Activated naive CD4-positive, alpha-beta T cell treated with anti-CD3 and anti-CD28 coated beads, Interleukin-2, amount 50 U/mL, for 24 hours (primary cell): ENCODE data around the gene SELENOO.

Source experiments
- H3K27ac Mint-ChIP-seq: one replicate; pipeline ENCODE4 v1.8.0; 2021; ENCODE audit warnings: mild to moderate bottlenecking, mixed read lengths
- H3K27me3 Mint-ChIP-seq: one replicate; pipeline ENCODE4 v1.8.0; 2021; ENCODE audit warnings: mixed read lengths
- H3K36me3 Mint-ChIP-seq: one replicate; pipeline ENCODE4 v1.8.0; 2021; ENCODE audit warnings: mixed read lengths
- H3K4me1 Mint-ChIP-seq: one replicate; pipeline ENCODE4 v1.8.0; 2021; ENCODE audit warnings: mixed read lengths
- H3K4me3 Mint-ChIP-seq: one replicate; pipeline ENCODE4 v1.8.0; 2021; ENCODE audit warnings: mild to moderate bottlenecking, mixed read lengths
- H3K9me3 Mint-ChIP-seq: one replicate; pipeline ENCODE4 v1.8.0; 2021; ENCODE audit warnings: mixed read lengths

The SELENOO gene

GRCh38 chr22:50213263-50213662 lies 12.5 kb downstream of the SELENOO start:
- Mint-ChIP-seq H3K27ac (peak overlapping the region; percentile 55), H3K9me3 (no peaks in the 10 kb centered on the region), H3K4me3 (no peak overlapping the region), H3K27me3 (no peaks in the 10 kb centered on the region), H3K4me1 (peaks cover 25% of the 10 kb centered on the region), H3K36me3 (peaks cover 8% of the 10 kb centered on the region)

GRCh38 chr22:50215297-50216054 lies 14.7 kb downstream of the SELENOO start:
- H3K36me3 Mint-ChIP-seq: peaks cover 6% of the 10 kb centered on the region
- no peak overlapping the region for H3K4me3 Mint-ChIP-seq
- H3K27ac Mint-ChIP-seq: no peak overlapping the region
- no peaks in the 10 kb centered on the region for H3K27me3 Mint-ChIP-seq
- H3K9me3 Mint-ChIP-seq: no peaks in the 10 kb centered on the region
- H3K4me1 Mint-ChIP-seq: peaks cover 20% of the 10 kb centered on the region

- Mint-ChIP-seq H3K27me3 (no peaks in the 10 kb centered on the region), H3K9me3 (no peaks in the 10 kb centered on the region), H3K27ac (no peak overlapping the region), H3K4me1 (peaks cover 20% of the 10 kb centered on the region), H3K4me3 (no peak overlapping the region), H3K36me3 (peaks cover 6% of the 10 kb centered on the region)
Measured at GRCh38 chr22:50216055-50216683, 15.4 kb downstream of the SELENOO start.

DNA sequence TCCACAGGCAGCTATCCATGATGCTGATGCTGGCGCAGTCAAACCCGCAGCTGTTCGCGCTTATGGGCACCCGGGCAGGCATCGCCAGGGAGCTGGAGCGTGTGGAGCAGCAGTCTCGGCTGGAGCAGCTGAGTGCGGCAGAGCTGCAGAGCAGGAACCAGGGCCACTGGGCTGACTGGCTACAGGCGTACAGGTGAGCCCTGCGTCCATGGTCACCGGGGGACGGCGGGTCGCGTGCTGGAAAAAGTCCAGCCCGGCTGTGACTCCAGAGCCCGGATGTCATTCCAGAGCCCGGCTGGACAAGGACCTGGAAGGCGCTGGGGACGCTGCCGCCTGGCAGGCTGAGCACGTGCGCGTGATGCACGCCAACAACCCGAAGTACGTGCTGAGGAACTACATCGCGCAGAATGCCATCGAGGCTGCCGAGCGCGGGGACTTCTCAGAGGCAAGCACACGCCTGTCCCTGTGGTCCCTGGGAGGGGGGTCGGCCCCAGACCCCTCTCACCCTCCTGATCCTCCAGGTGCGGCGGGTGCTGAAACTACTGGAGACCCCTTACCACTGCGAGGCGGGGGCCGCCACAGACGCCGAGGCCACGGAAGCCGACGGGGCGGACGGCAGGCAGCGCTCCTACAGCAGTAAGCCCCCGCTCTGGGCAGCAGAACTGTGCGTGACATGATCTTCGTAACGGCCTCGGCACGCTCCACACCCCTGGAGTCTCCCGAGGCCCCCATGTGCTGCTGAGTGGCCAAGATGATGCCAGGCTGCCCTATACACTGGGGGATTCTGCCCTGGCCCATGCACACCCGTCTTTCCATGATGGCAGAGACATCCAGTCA lies 16.1 kb downstream of the SELENOO start:
- Mint-ChIP-seq H3K9me3 (no peaks in the 10 kb centered on the region), H3K27me3 (no peaks in the 10 kb centered on the region), H3K36me3 (peaks cover 6% of the 10 kb centered on the region), H3K27ac (no peak overlapping the region), H3K4me3 (no peak overlapping the region), H3K4me1 (peaks cover 20% of the 10 kb centered on the region)

DNA sequence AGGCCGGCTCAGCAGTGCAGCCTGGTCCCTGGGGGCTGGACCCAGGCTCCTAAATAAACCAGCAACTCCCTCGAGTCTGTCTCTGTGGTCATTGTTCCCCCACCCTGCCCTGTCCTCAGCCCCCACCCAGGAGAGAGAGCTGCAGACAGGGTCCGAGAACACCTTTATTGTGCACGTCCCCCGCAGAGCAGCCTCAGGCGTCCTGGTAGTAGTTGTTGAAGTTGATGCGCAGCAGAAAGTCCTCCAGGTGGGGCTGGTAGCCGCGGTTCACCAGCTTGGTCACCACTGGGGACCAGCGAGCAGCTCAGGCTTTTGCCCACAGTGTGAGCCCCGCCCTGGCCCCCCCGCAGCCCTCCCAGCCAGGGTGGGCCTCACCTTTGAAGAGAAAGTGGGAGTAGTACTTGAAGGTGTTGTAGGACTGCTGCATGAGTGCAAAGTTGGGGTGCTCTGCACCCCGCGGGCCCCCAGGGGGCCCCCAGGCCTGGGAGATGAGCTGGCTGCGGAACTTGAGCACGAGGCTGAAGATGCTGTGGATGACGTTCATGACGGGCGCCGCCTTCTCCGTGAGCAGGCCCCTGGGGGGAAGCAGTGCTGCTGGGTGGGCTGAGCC lies 16.8 kb downstream of the SELENOO start:
- Mint-ChIP-seq H3K4me1 (peaks cover 18% of the 10 kb centered on the region), H3K36me3 (peaks cover 6% of the 10 kb centered on the region), H3K4me3 (no peak overlapping the region), H3K27me3 (no peaks in the 10 kb centered on the region), H3K9me3 (no peaks in the 10 kb centered on the region), H3K27ac (no peak overlapping the region)

- H3K9me3 Mint-ChIP-seq: no peaks in the 10 kb centered on the region
- H3K27ac Mint-ChIP-seq: no peak overlapping the region
- H3K27me3 Mint-ChIP-seq: no peaks in the 10 kb centered on the region
- no peak overlapping the region for H3K4me3 Mint-ChIP-seq
- peaks cover 3% of the 10 kb centered on the region for H3K36me3 Mint-ChIP-seq
- peaks cover 11% of the 10 kb centered on the region for H3K4me1 Mint-ChIP-seq
Measured at GRCh38 chr22:50218153-50218995, 17.6 kb downstream of the SELENOO start.

DNA sequence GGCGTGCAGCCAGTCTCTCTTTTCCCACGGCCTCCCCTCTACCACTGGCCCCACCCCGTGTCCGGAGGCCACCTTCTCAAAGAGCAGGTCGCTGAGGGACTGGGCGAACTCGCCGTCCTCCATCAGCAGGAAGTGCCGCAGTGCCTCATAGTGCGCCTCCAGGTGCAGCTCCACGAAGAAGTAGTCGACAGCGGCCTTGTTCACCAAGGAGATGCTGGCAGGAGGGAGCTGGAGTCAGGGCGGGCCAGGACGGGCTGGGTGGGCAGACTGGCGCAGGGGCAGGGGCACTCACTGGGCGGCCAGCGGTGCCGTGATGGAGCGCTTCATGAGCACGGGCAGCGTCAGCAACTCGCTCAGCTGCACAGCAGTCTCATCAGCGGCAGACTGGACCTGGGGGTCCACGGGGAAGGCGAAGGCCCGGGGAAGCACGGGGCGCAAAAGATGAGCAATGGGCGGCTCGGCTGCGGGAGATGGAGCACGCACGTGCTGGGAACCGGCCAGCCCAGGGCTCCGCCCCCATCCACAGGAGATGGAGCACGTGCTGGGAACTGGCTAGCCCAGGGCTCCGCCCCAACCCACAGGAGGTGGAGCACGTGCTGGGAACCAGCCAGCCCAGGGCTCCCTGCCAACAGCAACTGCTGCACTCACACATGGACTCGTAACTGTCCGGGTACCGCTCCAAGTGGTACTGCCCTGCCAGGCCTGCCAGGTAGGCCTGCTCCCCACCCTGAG lies 18.4 kb downstream of the SELENOO start:
- Mint-ChIP-seq H3K36me3 (peaks cover 4% of the 10 kb centered on the region), H3K4me3 (no peak overlapping the region), H3K27ac (no peak overlapping the region), H3K4me1 (peaks cover 5% of the 10 kb centered on the region), H3K27me3 (no peaks in the 10 kb centered on the region), H3K9me3 (no peaks in the 10 kb centered on the region)

- Mint-ChIP-seq H3K36me3 (peaks cover 5% of the 10 kb centered on the region), H3K27me3 (no peaks in the 10 kb centered on the region), H3K4me1 (peaks cover under 1% of the 10 kb centered on the region), H3K9me3 (no peaks in the 10 kb centered on the region), H3K4me3 (no peak overlapping the region), H3K27ac (no peak overlapping the region)
Measured at GRCh38 chr22:50219800-50220602, 19.2 kb downstream of the SELENOO start.

GRCh38 chr22:50220603-50221409 lies 20.0 kb downstream of the SELENOO start:
- H3K9me3 Mint-ChIP-seq: no peaks in the 10 kb centered on the region
- no peak overlapping the region for H3K4me3 Mint-ChIP-seq
- H3K27me3 Mint-ChIP-seq: no peaks in the 10 kb centered on the region
- H3K27ac Mint-ChIP-seq: no peak overlapping the region
- H3K4me1 Mint-ChIP-seq: no peaks in the 10 kb centered on the region
- H3K36me3 Mint-ChIP-seq: peaks cover 5% of the 10 kb centered on the region

GRCh38 chr22:50221410-50222300 lies 20.8 kb downstream of the SELENOO start:
- Mint-ChIP-seq H3K4me3 (no peak overlapping the region), H3K36me3 (peaks cover 5% of the 10 kb centered on the region), H3K9me3 (no peaks in the 10 kb centered on the region), H3K27me3 (no peaks in the 10 kb centered on the region), H3K27ac (no peak overlapping the region), H3K4me1 (no peaks in the 10 kb centered on the region)

- H3K9me3 Mint-ChIP-seq: no peaks in the 10 kb centered on the region
- H3K4me3 Mint-ChIP-seq: no peak overlapping the region
- peaks cover 5% of the 10 kb centered on the region for H3K36me3 Mint-ChIP-seq
- no peak overlapping the region for H3K27ac Mint-ChIP-seq
- H3K27me3 Mint-ChIP-seq: no peaks in the 10 kb centered on the region
- no peaks in the 10 kb centered on the region for H3K4me1 Mint-ChIP-seq
Measured at GRCh38 chr22:50222508-50222907, 21.7 kb downstream of the SELENOO start.

DNA sequence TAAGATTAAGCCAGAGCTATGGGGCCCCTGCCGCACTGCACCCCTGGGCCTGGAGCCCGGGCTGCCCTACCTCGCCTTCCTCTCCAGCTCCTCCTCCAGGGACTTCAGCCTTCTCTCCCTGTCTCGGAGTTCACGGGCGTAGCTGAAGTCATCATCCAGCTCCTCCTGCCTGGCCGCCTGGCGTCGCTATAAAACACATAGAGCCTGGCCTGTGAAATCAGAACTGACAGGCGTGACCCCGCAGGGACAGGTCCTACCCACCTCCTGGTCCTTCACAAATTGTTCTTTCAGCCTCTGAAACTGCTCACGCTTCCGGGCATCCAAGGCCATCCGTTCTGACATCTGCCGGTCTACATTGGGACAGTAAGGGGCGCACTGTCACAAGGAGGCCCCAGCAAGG lies 23.3 kb downstream of the SELENOO start:
- H3K27ac Mint-ChIP-seq: peak overlapping the region; percentile 30
- no peaks in the 10 kb centered on the region for H3K27me3 Mint-ChIP-seq
- peaks cover 5% of the 10 kb centered on the region for H3K36me3 Mint-ChIP-seq

More for the DNA sequence above, 23.3 kb downstream of the SELENOO start:
- H3K4me1 Mint-ChIP-seq: no peaks in the 10 kb centered on the region
- no peak overlapping the region for H3K4me3 Mint-ChIP-seq
- no peaks in the 10 kb centered on the region for H3K9me3 Mint-ChIP-seq
